Endodermal cell (in vitro differentiated cells): ENCODE measurements around the gene GBF1. TPM values are rescaled to one million over a fixed set of nuclear protein-coding genes. Genes with fewer than 3 reads are reported as not detected.

ENCODE experiments used
- DNase-seq: peaks from one replicate; pipeline ENCODE4 v3.0.0-alpha.2; 2017
- H3K27ac ChIP-seq: 2 replicates; pipeline ENCODE4 v1.5.1; 2013; ENCODE audit warnings: mild to moderate bottlenecking, low read depth, low read length, moderate library complexity
- H3K27me3 ChIP-seq: 2 replicates; pipeline ENCODE4 v1.6.1; 2013; ENCODE audit warnings: mild to moderate bottlenecking, low read length, moderate library complexity; ENCODE audit not compliant: insufficient read depth, control insufficient read depth, poor library complexity, severe bottlenecking
- H3K36me3 ChIP-seq: 2 replicates; pipeline ENCODE4 v1.7.0; 2013; ENCODE audit warnings: mild to moderate bottlenecking, low read length, moderate library complexity; ENCODE audit not compliant: control insufficient read depth, insufficient read depth
- H3K4me1 ChIP-seq: one replicate; pipeline ENCODE4 v1.7.0; 2013; ENCODE audit warnings: low read length; ENCODE audit not compliant: control insufficient read depth, insufficient read depth
- H3K4me3 ChIP-seq: 2 replicates; pipeline ENCODE4 v1.5.1; 2013; ENCODE audit warnings: mild to moderate bottlenecking, low read length, moderate library complexity
- H3K9ac ChIP-seq: 2 replicates; pipeline ENCODE4 v1.6.1; 2013; ENCODE audit warnings: mild to moderate bottlenecking, low read length, moderate library complexity; ENCODE audit not compliant: poor library complexity, severe bottlenecking; ENCODE audit errors: extremely low read depth
- H3K9me3 ChIP-seq: 2 replicates; pipeline ENCODE4 v1.6.1; 2013; ENCODE audit warnings: mild to moderate bottlenecking, low read length, moderate library complexity; ENCODE audit not compliant: control insufficient read depth
- H3K27ac Mint-ChIP-seq: 2 replicates; pipeline ENCODE4 v1.8.0; 2020; ENCODE audit warnings: mixed read lengths
- H3K27me3 Mint-ChIP-seq: 2 replicates; pipeline ENCODE4 v1.8.0; 2021; ENCODE audit warnings: mild to moderate bottlenecking, mixed read lengths; ENCODE audit not compliant: insufficient read depth
- H3K36me3 Mint-ChIP-seq: 2 replicates; pipeline ENCODE4 v1.8.0; 2020; ENCODE audit warnings: low read depth, mixed read lengths
- H3K4me1 Mint-ChIP-seq: 2 replicates; pipeline ENCODE4 v1.8.0; 2020; ENCODE audit warnings: mixed read lengths
- H3K4me3 Mint-ChIP-seq: 2 replicates; pipeline ENCODE4 v1.8.0; 2020; ENCODE audit warnings: mild to moderate bottlenecking, moderate library complexity, mixed read lengths
- H3K9me3 Mint-ChIP-seq: 2 replicates; pipeline ENCODE4 v1.8.0; 2020; ENCODE audit warnings: mild to moderate bottlenecking, mixed read lengths
- CTCF ChIP-seq: fragments of 200-600 bp; sonication (generic); conservative IDR thresholded peaks from 2 replicates; pipeline ENCODE4 v1.5.0; 2021; ENCODE audit warnings: antibody characterized with exemption, mild to moderate bottlenecking
- WGBS, 2 experiments: methylation state at CpG; one replicate each; pipeline versions ENCODE4 v1.1.5 to v1.1.7; 2013; ENCODE audit warnings: missing lambda C conversion rate in 2 of 2, mixed read lengths in 1 of 2; ENCODE audit not compliant: insufficient coverage in 1 of 2, insufficient read length in 1 of 2; 5-methylcytosine and 5-hydroxymethylcytosine counted together
- total RNA-seq, 2 donors: library from RNA; stranded (reverse); fragmentation: NEBNext Ultra II Directional in 1 of 2; extraction: Animal tissue kit (Norgen Biotek cat#: 25700) in 1 of 2; gene quantifications; 2 replicates in 1 of 2; 3 replicates in 1 of 2; pipeline ENCODE4 v1.2.1, GENCODE V29; 2021

The GBF1 gene
- total RNA-seq, 2 donors from 2014 or later, result 31.1 to 31.4 TPM

- Histone ChIP-seq H3K4me3 (no peak overlapping the region), H3K27me3 (peaks cover 99% of the 10 kb centered on the region), H3K9me3 (no peaks in the 10 kb centered on the region), H3K9ac (no peak overlapping the region), H3K4me1 (no peaks in the 10 kb centered on the region), H3K27ac (no peak overlapping the region), H3K36me3 (no peaks in the 10 kb centered on the region)
- no peaks in the 10 kb centered on the region for H3K36me3 Mint-ChIP-seq
- peak; percentile 90 for DNase-seq
- H3K4me3 Mint-ChIP-seq, result peak overlapping the region; percentile 48
- peak; percentile 92 for TF ChIP-seq CTCF
- no peak overlapping the region for H3K27ac Mint-ChIP-seq
- no peaks in the 10 kb centered on the region for H3K9me3 Mint-ChIP-seq
- H3K4me1 Mint-ChIP-seq, result no peaks in the 10 kb centered on the region
- WGBS, 2 experiments, result 19 to 28% methylated on average over 37 to 76 of the region's 76 CpGs
- H3K27me3 Mint-ChIP-seq, result peaks cover 98% of the 10 kb centered on the region
Measured at GRCh38 chr10:102231357-102232318, 13.7 kb upstream of the GBF1 start.

- no peak for DNase-seq
- no peaks in the 10 kb centered on the region for H3K36me3 ChIP-seq
- peaks cover 97% of the 10 kb centered on the region for H3K27me3 Mint-ChIP-seq
- H3K4me3 Mint-ChIP-seq, result no peak overlapping the region
- no peak overlapping the region for H3K27ac Mint-ChIP-seq
- H3K9ac ChIP-seq, result no peak overlapping the region
- TF ChIP-seq CTCF, result no peak
- no peaks in the 10 kb centered on the region for H3K9me3 ChIP-seq
- no peaks in the 10 kb centered on the region for H3K4me1 Mint-ChIP-seq
- WGBS, 2 experiments, result 60% methylated on average over 1 of the region's 1 CpG; no CpG with 5 or more reads in 1 of the 2 experiments
- H3K36me3 Mint-ChIP-seq, result no peaks in the 10 kb centered on the region
- no peaks in the 10 kb centered on the region for H3K9me3 Mint-ChIP-seq
- H3K4me1 ChIP-seq, result no peaks in the 10 kb centered on the region
- no peak overlapping the region for H3K27ac ChIP-seq
- H3K4me3 ChIP-seq, result no peak overlapping the region
- H3K27me3 ChIP-seq, result peaks cover 98% of the 10 kb centered on the region
Measured at GRCh38 chr10:102233997-102234396, 11.3 kb upstream of the GBF1 start.

GRCh38 chr10:102234888-102235597, 10.3 kb upstream of the GBF1 start:
- H3K4me3 ChIP-seq, result no peak overlapping the region

More at GRCh38 chr10:102234888-102235597, 10.3 kb upstream of the GBF1 start:
- Mint-ChIP-seq H3K36me3 (no peaks in the 10 kb centered on the region), H3K9me3 (no peaks in the 10 kb centered on the region), H3K27ac (no peak overlapping the region), H3K4me1 (no peaks in the 10 kb centered on the region), H3K4me3 (no peak overlapping the region), H3K27me3 (peaks cover 97% of the 10 kb centered on the region)
- Histone ChIP-seq H3K36me3 (no peaks in the 10 kb centered on the region), H3K4me1 (no peaks in the 10 kb centered on the region), H3K27ac (no peak overlapping the region), H3K27me3 (peaks cover 98% of the 10 kb centered on the region), H3K9ac (no peak overlapping the region), H3K9me3 (no peaks in the 10 kb centered on the region)
- no peak for TF ChIP-seq CTCF
- WGBS, 2 experiments, result 60 to 77% methylated on average over 6 to 10 of the region's 12 CpGs
- DNase-seq, result no peak
